ENCODE results near the gene PIGL. TPM values are rescaled to one million over a fixed set of nuclear protein-coding genes. Genes with fewer than 3 reads are reported as not detected.

PIGL gene
- total RNA-seq, 4 donors from 2014 or later, result 42.4 to 87.6 (median 66.1) TPM

DNA sequence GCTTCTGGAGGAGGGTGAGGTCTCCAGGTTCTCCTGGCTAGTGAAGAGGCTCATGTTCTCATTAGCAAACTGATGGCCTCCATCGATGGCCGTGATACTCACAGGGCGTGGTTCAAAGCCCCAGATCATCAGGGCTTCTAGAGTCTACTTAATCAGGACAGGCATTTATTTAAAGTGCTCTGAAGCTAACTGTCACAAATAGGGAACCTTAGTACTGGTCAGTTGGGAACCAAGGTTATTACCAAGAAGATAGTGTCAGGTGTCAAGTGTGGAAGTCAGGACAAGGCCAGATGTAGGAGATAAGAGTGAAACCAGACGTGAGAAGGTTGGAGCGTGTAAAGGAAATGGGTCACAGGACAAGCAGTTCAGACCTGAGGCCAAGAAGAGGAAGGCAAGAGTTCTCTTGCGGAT is 56.9 kb downstream of the PIGL start:
- no peaks in the 10 kb centered on the region for H3K9me3 ChIP-seq
- no peak for DNase-seq (ENCODE audit: low spot score in 2 of 2)
- TF ChIP-seq POLR2A (IDR thresholded peaks at IDR 0.05) (no peak), EP300 (IDR thresholded peaks at IDR 0.05) (no peak)
- TF ChIP-seq, protein P1, sequence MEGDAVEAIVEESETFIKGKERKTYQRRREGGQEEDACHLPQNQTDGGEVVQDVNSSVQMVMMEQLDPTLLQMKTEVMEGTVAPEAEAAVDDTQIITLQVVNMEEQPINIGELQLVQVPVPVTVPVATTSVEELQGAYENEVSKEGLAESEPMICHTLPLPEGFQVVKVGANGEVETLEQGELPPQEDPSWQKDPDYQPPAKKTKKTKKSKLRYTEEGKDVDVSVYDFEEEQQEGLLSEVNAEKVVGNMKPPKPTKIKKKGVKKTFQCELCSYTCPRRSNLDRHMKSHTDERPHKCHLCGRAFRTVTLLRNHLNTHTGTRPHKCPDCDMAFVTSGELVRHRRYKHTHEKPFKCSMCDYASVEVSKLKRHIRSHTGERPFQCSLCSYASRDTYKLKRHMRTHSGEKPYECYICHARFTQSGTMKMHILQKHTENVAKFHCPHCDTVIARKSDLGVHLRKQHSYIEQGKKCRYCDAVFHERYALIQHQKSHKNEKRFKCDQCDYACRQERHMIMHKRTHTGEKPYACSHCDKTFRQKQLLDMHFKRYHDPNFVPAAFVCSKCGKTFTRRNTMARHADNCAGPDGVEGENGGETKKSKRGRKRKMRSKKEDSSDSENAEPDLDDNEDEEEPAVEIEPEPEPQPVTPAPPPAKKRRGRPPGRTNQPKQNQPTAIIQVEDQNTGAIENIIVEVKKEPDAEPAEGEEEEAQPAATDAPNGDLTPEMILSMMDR (IDR thresholded peaks at IDR 0.05), result no peak
- H3K36me3 ChIP-seq, result peaks cover 0 to 6% (median 0%) of the 10 kb centered on the region in 3 donors
- H3K4me3 ChIP-seq, result no peak overlapping the region
- H3K4me1 ChIP-seq, result no peaks in the 10 kb centered on the region
- H3K27ac ChIP-seq, result no peak overlapping the region
- no peaks in the 10 kb centered on the region for H3K27me3 ChIP-seq
- 94% methylated on average over 6 of the region's 6 CpGs for WGBS, 2 donors

DNA sequence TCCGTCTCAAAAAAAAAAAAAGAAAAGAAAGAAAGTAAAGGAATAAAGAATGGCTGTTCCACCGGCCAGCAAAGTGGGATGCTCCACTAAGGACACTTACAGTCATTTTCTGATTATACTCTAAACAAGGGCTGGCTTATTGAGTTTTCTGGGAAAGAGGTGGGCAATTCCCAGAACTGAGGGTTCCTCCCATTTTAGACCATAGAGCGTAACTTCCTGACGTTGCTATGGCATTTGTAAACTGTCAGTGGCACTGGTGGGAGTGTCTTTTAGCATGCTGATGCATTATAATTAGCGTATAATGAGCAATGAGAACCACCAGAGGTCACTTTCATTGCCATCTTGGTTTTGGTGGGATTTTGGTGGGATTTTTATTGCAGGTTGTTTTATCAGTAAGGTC is 58.0 kb downstream of the PIGL start:
- Histone ChIP-seq H3K4me1 (no peaks in the 10 kb centered on the region), H3K4me3 (no peak overlapping the region), H3K36me3 (peaks cover 0 to 9% (median 0%) of the 10 kb centered on the region in 3 donors), H3K27me3 (no peaks in the 10 kb centered on the region), H3K9me3 (no peaks in the 10 kb centered on the region), H3K27ac (no peak overlapping the region)
- 88 to 91% methylated on average over 5 of the region's 5 CpGs for WGBS, 2 donors
- TF ChIP-seq EP300 (IDR thresholded peaks at IDR 0.05) (no peak), POLR2A (IDR thresholded peaks at IDR 0.05) (no peak)
- TF ChIP-seq, protein P1 (IDR thresholded peaks at IDR 0.05), result no peak
- no peak for DNase-seq (ENCODE audit: low spot score in 2 of 2)

DNA sequence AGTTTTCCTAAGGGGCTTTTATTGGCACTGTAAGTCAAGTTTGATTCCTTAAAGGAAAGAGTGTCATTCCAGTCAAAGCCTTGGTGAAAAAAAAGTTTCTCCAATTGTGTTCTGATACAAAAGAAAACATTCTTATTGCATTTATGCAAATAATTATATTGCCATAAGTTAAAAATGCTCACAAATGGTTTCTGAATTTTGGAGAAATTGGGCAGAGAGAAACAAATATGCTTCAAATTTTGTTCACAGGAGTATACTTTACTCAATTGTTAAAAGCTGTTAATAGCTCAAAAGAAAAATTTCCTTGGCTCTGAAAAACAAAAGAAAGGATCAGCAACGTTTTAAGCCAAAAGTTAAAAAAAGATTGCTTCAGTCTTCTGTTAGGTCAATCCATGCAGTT is 60.2 kb downstream of the PIGL start:
- no peak for DNase-seq (ENCODE audit: low spot score in 2 of 2)
- Histone ChIP-seq H3K36me3 (peaks cover 0 to 11% (median 0%) of the 10 kb centered on the region in 3 donors), H3K27me3 (no peaks in the 10 kb centered on the region), H3K4me1 (no peaks in the 10 kb centered on the region), H3K27ac (no peak overlapping the region), H3K4me3 (no peak overlapping the region), H3K9me3 (no peaks in the 10 kb centered on the region)
- TF ChIP-seq POLR2A (IDR thresholded peaks at IDR 0.05) (no peak), EP300 (IDR thresholded peaks at IDR 0.05) (no peak)
- WGBS, 2 donors, result 12 to 20% methylated on average over 1 of the region's 1 CpG

DNA sequence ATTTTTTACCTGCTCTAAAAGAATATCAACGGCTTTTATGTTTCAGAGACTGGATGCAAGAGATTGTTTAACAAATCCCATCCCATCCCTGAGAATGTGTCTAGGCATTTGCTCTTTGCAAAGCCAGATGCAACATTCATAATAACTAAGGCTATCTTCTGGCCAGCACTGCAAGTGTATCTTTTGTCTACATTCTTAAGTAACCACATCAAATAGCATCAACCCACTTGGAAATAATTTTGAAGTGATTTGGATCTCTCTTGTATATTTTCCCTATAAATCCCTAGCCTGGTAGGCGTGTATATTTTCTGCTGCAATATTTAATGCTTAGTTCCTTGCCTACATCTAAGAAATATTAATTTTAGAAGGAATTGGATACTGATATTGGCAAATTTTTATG is 64.3 kb downstream of the PIGL start:
- H3K4me1 ChIP-seq, result peaks cover 0 to 15% (median 12%) of the 10 kb centered on the region in 4 donors
- TF ChIP-seq EP300 (IDR thresholded peaks at IDR 0.05) (no peak), POLR2A (IDR thresholded peaks at IDR 0.05) (no peak)
- TF ChIP-seq, protein P1 (IDR thresholded peaks at IDR 0.05), result no peak
- WGBS, 2 donors, result 65 to 77% methylated on average over 2 of the region's 2 CpGs

DNA sequence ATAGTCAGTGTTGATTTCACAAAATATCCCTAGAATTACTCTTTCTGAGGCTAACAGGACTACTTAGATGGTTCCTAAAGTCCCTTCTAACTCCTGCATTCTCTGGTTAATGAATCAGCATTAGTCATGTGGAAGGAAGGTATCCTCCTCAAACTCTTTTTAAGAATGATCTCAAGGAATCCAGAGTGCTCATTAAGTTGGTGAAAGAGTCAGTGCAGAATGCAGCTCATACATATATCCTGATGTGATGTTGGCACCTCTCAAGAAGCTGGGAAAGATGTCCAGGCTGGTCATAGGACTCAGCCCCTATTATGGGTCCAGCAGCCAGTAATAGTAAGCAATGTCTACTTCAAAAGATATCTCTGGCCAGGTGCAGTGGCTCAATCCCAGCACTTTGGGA is 65.5 kb downstream of the PIGL start:
- Histone ChIP-seq H3K36me3 (peaks cover 0 to 11% (median 0%) of the 10 kb centered on the region in 3 donors), H3K27me3 (no peaks in the 10 kb centered on the region), H3K4me3 (no peak overlapping the region), H3K4me1 (peaks cover 0 to 26% (median 23%) of the 10 kb centered on the region in 4 donors), H3K9me3 (no peaks in the 10 kb centered on the region), H3K27ac (no peak overlapping the region)
- no peak for TF ChIP-seq EP300 (IDR thresholded peaks at IDR 0.05)
- no peak for TF ChIP-seq POLR2A (IDR thresholded peaks at IDR 0.05)
- TF ChIP-seq, protein P1 (IDR thresholded peaks at IDR 0.05), result no peak
- DNase-seq (ENCODE audit: low spot score in 2 of 2), result no peak

More for the DNA sequence above, 64.3 kb downstream of the PIGL start:
- peaks cover 0 to 11% (median 0%) of the 10 kb centered on the region in 3 donors for H3K36me3 ChIP-seq
- no peak for DNase-seq (ENCODE audit: low spot score in 2 of 2)
- no peak overlapping the region for H3K27ac ChIP-seq
- no peak overlapping the region for H3K4me3 ChIP-seq
- no peaks in the 10 kb centered on the region for H3K27me3 ChIP-seq
- H3K9me3 ChIP-seq, result no peaks in the 10 kb centered on the region

DNA sequence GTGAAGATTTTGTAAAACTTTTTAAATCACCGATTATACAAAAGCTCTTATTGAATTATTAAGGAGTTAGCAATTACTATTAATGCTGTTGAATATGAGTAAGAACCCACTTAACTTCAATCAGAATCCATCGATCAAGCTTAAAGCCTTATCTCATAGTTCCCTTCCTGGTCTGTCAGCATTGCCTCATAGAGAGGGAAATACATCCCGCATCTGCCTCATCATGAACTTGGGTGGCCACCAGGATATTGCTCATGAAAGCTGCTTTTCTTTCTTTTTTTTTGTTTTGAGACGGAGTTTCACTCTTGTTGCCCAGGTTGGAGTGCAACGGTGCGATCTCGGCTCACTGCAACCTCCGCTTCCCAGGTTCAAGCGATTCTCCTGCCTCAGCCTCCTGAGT is 66.7 kb downstream of the PIGL start:
- no peak for DNase-seq (ENCODE audit: low spot score in 2 of 2)
- Histone ChIP-seq H3K27me3 (no peaks in the 10 kb centered on the region), H3K4me3 (no peak overlapping the region), H3K9me3 (no peaks in the 10 kb centered on the region), H3K4me1 (peaks cover 0 to 38% (median 35%) of the 10 kb centered on the region in 4 donors), H3K36me3 (peaks cover 0 to 5% (median 0%) of the 10 kb centered on the region in 3 donors), H3K27ac (no peak overlapping the region)
- 96% methylated on average over 9 of the region's 9 CpGs for WGBS, 2 donors
- no peak for TF ChIP-seq EP300 (IDR thresholded peaks at IDR 0.05)
- no peak for TF ChIP-seq POLR2A (IDR thresholded peaks at IDR 0.05)
- TF ChIP-seq, protein P1 (IDR thresholded peaks at IDR 0.05), result no peak

All from tibial nerve (tissue), 4 donors.